NCI-H226 (cell line): Measurements from ENCODE around the gene ZNRF4.

Source experiments
- DNase-seq: peaks from one replicate; pipeline ENCODE4 v3.0.0-alpha.2; 2015

The ZNRF4 gene

DNA sequence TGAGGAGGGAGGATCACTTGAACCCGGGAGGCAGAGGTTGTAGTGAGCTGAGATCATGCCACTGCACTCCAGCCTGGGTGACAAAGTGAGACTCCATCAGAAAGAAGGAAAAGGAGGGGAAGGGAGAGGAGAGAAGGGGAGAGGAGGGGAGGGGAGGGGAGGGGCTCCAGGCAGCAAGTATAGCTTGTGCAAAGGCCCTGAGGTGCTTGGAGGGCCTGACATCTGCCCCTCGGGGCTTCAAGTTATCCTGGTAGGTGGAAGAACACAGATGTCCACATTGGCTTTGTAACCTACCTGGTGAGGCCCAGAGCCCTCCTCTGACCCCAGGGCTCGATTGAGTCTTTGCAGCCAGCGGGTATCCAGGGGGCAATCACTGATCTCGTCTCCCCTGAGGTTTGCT, 11.5 kb upstream of the ZNRF4 start:
- no peak for DNase-seq

GRCh38 chr19:5444431-5444830, 10.8 kb upstream of the ZNRF4 start:
- no peak for DNase-seq

DNA sequence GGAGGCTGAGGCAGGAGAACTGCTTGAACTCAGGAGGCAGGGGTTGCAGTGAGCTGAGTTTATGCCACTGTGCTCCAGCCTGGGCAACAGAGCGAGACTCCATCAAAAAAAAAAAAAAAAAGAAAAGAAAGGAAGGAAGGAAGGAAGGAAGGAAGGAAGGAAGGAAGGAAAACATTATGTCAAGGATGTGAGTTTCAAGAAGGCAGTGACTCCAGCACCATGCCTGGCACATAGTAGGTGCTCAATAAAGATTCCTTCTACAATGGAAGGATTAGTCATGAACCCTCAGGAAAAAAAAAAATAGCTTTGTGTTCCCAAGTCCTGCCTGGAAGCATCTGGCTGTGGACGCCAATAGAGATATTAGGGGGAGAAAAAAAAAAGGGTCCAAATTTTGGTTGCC, 10.1 kb upstream of the ZNRF4 start:
- DNase-seq: no peak

DNA sequence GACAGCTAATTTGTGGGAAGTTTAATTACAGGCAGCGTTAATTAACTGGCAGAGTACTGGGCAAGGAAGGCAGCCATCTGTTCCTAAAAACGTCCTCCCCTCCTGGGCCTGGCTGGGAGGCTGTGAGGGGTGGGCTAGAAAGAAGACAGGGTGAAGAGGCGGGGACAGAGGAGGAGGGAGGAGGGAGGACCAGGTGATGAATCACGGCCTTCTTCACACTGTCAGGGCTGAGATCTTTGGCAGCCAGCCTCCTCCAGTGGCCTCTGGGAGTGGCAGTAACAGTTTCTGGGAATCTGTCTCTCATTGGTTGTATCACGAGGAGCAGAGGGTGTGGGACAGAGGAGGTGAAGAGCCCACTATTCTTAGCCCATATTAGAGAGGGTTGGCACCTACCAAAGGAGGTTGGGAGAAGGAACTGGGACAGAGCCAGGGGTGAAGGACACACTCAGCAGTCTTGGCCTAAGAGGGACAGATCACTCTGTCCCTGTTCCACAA, 9.6 kb upstream of the ZNRF4 start:
- peak; percentile 62 for DNase-seq

DNA sequence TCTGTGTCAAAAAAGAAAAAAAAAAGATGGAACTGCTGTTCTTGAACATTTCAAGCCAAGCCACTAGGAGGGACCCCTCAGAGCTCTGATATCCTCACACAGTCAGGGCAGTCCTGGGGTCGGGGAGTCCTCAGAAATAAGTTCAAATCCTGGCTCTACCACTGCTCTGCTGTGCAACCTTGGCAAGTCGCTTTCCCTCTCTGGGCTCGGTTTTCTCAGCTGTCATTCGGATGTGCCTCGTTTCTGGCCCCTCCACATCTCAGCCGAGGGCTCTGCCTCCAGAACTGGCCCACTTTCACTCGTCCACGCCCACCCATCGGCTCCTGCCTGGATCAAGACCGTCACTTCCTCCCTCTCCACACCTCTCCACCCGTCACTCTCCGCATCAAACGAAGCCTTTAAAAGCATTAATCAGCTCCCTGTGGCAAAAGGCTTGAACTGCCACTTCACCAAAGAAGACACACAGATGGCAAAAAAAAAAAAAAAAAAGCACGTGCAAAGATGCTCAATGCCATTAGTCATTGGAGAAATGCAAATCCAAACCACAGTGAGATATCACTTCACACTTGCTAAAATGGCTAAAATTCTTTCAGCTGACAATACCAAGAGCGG, 7.4 kb upstream of the ZNRF4 start:
- peak; percentile 20 for DNase-seq

- DNase-seq: no peak
Measured at GRCh38 chr19:5448374-5448773, 6.8 kb upstream of the ZNRF4 start.

DNA sequence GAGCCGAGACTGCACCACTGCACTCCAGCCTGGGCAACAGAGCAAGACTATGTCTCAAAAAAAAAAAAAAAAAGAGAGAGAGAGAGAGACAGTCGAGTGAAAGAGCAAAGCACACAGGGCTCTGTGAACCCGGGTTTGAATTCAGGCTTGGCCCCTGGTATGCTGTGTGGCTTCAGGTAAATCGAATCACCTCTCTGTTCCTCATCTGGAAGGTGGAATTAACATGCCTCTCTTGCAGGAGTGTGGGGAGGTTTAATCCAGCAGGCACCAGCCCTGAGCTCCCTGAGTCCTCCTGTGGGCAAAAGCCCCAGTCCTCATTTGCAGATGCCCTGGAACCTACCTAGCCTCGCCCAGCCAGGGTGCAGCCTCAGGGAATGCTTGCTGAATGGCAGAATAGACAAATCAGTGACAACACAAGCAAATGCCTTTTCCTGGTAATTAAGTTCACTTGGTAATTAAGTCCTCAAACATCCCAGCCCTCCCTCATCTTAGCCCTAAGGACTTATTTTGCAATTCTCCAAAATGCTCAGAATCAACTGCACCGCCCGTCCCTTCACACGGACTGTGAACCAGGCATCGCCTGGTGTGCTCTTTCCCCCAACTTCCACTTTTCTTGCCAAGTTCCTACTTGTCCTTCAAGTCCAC, 4.6 kb upstream of the ZNRF4 start:
- no peak for DNase-seq

GRCh38 chr19:5451494-5451893, 3.7 kb upstream of the ZNRF4 start:
- no peak for DNase-seq

DNA sequence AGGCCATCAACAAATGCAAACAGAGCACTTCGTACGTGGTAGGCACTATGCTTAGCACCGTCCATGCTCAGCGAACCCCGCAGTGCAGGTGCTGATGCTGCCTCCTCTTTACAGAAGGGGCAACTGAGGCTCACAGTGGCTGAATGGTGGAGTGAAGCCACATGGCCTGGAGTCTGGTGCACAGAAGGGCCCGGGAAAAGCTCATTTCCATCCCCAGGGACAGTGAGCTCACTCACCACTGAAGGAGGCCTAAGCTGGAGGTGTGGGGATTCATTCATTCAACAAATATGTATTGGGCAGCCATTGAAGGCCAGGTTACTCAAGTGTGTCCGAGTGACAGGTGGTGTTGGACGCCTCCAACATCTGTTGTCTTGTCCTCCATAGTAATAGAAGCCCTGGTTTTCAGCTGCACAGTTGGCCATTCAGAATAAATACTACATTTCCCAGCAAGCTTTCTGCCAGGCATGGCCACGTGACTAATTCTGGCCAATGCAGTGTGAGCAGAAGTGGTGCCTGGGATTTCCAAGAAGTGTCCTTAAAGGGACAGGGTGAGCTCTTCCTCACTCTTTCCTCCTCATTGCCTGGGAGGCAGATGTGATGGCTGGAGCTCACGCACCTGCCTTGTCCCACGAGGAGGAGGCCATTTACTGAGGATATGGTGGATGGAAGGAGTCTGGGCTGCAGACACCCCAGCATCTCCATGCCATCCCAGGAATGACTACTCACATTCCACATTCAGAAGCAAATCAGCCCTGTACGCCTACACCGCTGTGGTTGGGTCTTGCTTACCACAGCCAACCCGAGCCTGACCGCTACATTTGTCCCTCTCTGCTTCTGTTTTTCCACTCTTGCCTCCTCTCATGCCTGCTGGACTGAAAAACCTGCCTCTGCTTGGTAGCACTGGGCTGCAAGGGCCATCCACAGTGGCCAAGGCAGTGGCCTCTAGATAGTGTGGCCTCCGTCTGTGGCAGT, 2.3 kb upstream of the ZNRF4 start:
- peak; percentile 20 for DNase-seq

DNA sequence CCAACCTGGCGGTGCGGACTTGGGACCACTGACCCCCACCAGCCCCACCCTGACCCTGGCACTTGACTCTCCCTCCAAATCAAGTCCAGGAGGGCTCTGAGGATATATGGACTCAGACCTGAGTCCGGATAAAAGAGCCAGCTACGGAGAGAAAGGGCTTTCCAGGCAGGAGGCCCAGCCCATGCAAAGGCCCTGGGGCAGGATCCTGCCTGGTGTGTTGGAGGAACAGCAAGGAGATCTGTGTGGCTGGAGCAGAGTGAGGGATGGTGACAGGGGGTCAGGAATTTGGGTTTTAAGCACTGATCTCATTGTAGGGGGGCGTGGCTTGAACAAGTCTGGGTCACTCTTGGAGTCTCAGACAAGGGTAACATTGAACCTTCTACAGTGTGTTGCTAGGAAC, 474 bp upstream of the ZNRF4 start:
- no peak for DNase-seq

GRCh38 chr19:5456130-5456840, 1.1 kb downstream of the ZNRF4 start:
- no peak for DNase-seq

DNA sequence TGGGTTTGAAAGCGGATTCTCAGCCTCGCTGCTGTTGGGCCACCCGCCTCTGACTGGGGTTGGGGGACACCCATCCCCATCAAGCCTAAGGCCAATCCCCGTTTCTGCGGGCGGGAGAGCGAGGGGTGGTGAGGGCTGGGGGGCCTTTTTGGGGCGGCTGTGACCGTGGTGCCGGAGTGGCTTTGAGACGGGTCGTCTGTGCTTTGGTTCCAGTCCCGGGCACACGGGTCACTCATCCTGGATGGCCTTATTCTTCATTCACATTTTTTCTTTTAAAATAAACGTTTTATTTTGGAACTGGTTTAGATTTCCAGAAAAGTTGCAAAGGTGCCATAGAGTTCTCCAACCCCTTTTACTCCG, 1.6 kb downstream of the ZNRF4 start:
- DNase-seq: no peak

GRCh38 chr19:5457709-5458108, 2.5 kb downstream of the ZNRF4 start:
- no peak for DNase-seq

- no peak for DNase-seq
Measured at GRCh38 chr19:5458420-5458819, 3.2 kb downstream of the ZNRF4 start.

DNA sequence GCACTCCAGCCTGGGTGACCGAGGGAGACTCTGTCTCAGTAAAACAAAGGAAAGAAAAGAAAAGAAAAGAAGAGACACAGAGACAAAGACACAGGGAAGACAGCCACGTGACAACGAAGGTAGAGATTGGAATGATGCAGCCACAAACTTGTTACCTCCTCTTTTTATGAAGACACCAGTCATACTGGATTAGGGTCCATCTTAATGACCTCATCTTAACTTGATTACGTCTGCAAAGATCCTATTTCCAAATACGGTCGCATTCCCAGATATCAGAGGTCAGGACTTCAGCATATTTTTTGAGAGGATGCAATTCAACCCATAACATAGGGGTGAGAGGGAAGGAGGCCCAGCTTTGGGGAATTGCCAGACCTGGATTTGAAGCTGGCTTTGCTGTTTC, 4.1 kb downstream of the ZNRF4 start:
- DNase-seq: no peak

- no peak for DNase-seq
Measured at GRCh38 chr19:5460748-5461147, 5.5 kb downstream of the ZNRF4 start.

- no peak for DNase-seq
Measured at GRCh38 chr19:5463959-5464358, 8.7 kb downstream of the ZNRF4 start.

DNA sequence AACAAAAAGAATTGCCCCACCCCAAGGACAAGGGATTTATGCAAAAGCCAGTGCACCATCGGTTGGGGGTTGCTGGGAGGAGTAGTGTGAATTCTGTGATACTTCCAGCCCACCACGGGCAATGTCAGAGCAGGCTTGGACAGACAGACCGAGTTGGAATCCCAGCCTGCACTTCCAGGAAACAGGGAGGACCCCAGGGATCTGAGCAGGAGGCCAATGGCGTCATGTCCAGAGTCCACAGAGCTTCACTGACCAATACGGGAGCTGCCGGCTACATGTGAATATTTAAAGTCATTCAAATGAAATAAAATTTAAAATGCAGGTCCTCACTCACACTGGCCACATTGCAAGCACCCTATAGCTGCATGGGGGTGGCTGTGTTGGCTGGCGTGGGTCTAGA, 10.9 kb downstream of the ZNRF4 start:
- DNase-seq: no peak

GRCh38 chr19:5466814-5467291, 11.6 kb downstream of the ZNRF4 start:
- DNase-seq: no peak

GRCh38 chr19:5470264-5470671, 15.1 kb downstream of the ZNRF4 start:
- DNase-seq: no peak

GRCh38 chr19:5472286-5472685, 17.1 kb downstream of the ZNRF4 start:
- DNase-seq: no peak

- no peak for DNase-seq
Measured at GRCh38 chr19:5473646-5474045, 18.4 kb downstream of the ZNRF4 start.
